Measurements from ENCODE around the gene C1orf174. TPM values are rescaled to one million over a fixed set of nuclear protein-coding genes. Genes with fewer than 3 reads are reported as not detected.

The C1orf174 gene
- total RNA-seq, result 25.0 to 25.7 TPM (median 25.3 TPM) in 3 replicates
- long read RNA-seq, transcript C1orf174-201 (4 exons, 1,666 nt), result major isoform, 48 of 49 reads
- long read RNA-seq, partial matches to known transcripts, result 1 of 49 reads
- long read RNA-seq, other reads (novel, unspliced or antisense), result 0 of 49 reads

- Mint-ChIP-seq H3K27me3 (ENCODE audit: low read depth) (no peaks in the 10 kb centered on the region), H3K4me1 (ENCODE audit: low read depth) (peaks cover 47% of the 10 kb centered on the region), H3K4me3 (ENCODE audit: unreplicated experiment) (peak within 1 kb of the TSS; percentile 86)
Measured at GRCh38 chr1:3900150-3900968, at the start of gene C1orf174. Gene C1orf174, minus strand, starts transcription at chr1:3900272. Its CDS starts 86 bp downstream, at chr1:3900186.

DNA sequence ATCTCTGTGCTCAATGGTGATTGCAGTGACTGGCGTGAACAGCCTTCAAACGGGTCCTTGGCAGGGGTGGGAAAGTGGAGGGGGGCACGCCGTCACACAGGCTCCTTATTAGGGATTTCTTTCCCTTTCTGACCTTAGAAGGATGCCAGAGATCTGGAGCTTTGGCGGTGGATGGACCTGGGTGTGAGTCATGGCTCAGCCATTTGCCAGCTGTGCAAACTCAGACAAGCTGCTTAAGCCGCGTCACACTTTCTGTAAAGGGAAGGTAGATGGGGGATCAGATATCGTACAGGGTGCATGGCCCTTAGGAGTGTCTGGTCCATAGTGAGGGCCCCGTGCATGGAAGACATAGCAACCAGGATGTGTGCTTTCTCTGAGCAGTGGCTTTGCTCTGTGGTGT, 48.3 kb upstream of the C1orf174 start:
- no peaks in the 10 kb centered on the region for H3K36me3 Mint-ChIP-seq (ENCODE audit: low read depth)
- TF ChIP-seq, protein P1, sequence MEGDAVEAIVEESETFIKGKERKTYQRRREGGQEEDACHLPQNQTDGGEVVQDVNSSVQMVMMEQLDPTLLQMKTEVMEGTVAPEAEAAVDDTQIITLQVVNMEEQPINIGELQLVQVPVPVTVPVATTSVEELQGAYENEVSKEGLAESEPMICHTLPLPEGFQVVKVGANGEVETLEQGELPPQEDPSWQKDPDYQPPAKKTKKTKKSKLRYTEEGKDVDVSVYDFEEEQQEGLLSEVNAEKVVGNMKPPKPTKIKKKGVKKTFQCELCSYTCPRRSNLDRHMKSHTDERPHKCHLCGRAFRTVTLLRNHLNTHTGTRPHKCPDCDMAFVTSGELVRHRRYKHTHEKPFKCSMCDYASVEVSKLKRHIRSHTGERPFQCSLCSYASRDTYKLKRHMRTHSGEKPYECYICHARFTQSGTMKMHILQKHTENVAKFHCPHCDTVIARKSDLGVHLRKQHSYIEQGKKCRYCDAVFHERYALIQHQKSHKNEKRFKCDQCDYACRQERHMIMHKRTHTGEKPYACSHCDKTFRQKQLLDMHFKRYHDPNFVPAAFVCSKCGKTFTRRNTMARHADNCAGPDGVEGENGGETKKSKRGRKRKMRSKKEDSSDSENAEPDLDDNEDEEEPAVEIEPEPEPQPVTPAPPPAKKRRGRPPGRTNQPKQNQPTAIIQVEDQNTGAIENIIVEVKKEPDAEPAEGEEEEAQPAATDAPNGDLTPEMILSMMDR (IDR thresholded peaks at IDR 0.05), result no peak
- H3K9me3 Mint-ChIP-seq (ENCODE audit: low read depth), result peaks cover 3% of the 10 kb centered on the region
- H3K4me1 Mint-ChIP-seq (ENCODE audit: low read depth), result peaks cover 6% of the 10 kb centered on the region
- H3K27me3 Mint-ChIP-seq (ENCODE audit: low read depth), result peaks cover 15% of the 10 kb centered on the region
- H3K27ac Mint-ChIP-seq (ENCODE audit: unreplicated experiment), result no peak overlapping the region
- H3K4me3 Mint-ChIP-seq (ENCODE audit: unreplicated experiment), result no peak overlapping the region
- no peak for DNase-seq (ENCODE audit: low spot score)

More at GRCh38 chr1:3900150-3900968, at the start of gene C1orf174:
- Mint-ChIP-seq H3K27ac (ENCODE audit: unreplicated experiment) (peak within 1 kb of the TSS; percentile 96), H3K36me3 (ENCODE audit: low read depth) (no peaks in the 10 kb centered on the region), H3K9me3 (ENCODE audit: low read depth) (peaks cover 14% of the 10 kb centered on the region)
- peak; percentile 97 for DNase-seq (ENCODE audit: low spot score)
- TF ChIP-seq, protein P1 (IDR thresholded peaks at IDR 0.05), result no peak

DNA sequence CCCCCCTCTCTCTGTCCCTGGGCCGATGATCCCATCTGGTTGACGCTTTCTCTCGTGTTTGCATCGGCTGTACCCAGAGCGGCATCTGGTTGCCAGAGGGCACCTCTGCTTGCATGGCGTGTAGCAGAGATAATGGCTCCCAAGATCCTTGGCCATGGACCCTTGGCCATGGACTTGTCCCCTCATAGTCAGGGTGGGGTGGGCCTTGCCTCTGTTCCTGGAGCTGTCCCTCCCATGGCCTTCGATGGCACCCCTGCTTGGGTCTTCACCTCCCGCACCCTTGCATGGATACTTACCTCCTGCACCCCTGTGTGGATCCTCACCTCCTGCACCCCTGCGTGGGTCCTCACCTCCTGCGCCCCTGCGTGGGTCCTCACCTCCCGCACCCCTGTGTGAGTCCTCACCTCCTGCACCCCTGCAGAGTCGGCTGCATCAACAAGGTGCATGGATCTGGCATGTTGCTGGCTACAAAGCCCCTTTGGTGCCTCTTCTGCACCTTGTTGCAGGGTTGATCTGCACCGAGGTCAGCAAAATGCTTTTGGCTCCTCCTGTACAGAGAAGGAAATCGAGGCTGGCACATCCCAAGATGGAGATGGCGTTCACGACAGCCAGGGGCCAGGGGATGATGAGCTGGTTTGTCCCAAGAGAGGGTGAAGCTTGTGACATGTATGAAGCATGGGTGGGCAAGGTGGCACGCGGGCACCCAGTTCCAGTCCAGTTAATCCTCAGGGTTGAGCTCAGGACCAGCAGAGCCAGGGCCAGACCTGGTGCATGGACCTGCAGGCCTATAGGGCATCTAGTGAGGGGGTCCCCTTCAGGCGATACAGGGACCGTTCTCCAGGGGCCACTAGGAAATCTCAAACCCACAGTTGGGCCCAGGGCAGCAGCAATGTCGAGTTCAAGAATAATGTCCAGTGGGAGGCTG, 46.1 kb upstream of the C1orf174 start:
- DNase-seq (ENCODE audit: low spot score), result no peak
- Mint-ChIP-seq H3K27me3 (ENCODE audit: low read depth) (peaks cover 11% of the 10 kb centered on the region), H3K4me1 (ENCODE audit: low read depth) (peaks cover 6% of the 10 kb centered on the region), H3K4me3 (ENCODE audit: unreplicated experiment) (no peak overlapping the region), H3K36me3 (ENCODE audit: low read depth) (no peaks in the 10 kb centered on the region), H3K27ac (ENCODE audit: unreplicated experiment) (no peak overlapping the region), H3K9me3 (ENCODE audit: low read depth) (peaks cover 3% of the 10 kb centered on the region)
- TF ChIP-seq, protein P1 (IDR thresholded peaks at IDR 0.05), result no peak

DNA sequence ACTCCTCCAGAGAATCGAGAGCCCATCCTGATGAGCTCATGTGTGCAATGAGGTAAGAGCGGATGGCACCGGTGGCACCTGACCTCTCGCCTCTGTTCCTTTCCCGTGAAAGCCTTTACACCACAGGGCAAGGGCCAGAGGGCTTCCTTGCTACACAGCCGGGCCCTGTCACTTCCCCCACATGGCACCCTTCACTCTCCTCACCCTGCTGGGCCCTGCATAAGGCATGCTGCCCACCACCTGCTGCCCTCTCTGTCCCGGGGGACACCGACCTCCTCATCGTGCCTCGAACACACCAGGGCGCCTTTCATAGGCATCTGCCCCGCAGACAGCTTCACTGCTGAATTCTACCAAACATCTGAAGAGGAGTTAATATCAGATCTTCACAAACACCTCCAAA, 45.1 kb upstream of the C1orf174 start:
- Mint-ChIP-seq H3K27ac (ENCODE audit: unreplicated experiment) (no peak overlapping the region), H3K4me1 (ENCODE audit: low read depth) (peaks cover 6% of the 10 kb centered on the region), H3K9me3 (ENCODE audit: low read depth) (peaks cover 3% of the 10 kb centered on the region), H3K36me3 (ENCODE audit: low read depth) (no peaks in the 10 kb centered on the region), H3K27me3 (ENCODE audit: low read depth) (peaks cover 13% of the 10 kb centered on the region), H3K4me3 (ENCODE audit: unreplicated experiment) (no peak overlapping the region)
- peak; percentile 75 for DNase-seq (ENCODE audit: low spot score)
- TF ChIP-seq, protein P1 (IDR thresholded peaks at IDR 0.05), result no peak

All from chondrocyte (in vitro differentiated cells).